Muscle layer of colon (tissue), 2 donors: Measurements from ENCODE around the gene HNRNPH1.

Experiments used
- H3K27ac ChIP-seq: one replicate; pipeline ENCODE4 v1.7.0; 2013; ENCODE audit warnings: low read depth, mild to moderate bottlenecking, low read length, moderate library complexity
- H3K27me3 ChIP-seq, 2 donors: one replicate each; pipeline ENCODE4 v1.7.0; 2013; ENCODE audit warnings: low read length in 2 of 2, mild to moderate bottlenecking in 2 of 2; ENCODE audit not compliant: insufficient read depth in 2 of 2, control insufficient read depth in 1 of 2
- H3K36me3 ChIP-seq: one replicate; pipeline ENCODE4 v1.7.0; 2013; ENCODE audit warnings: mild to moderate bottlenecking, low read length; ENCODE audit not compliant: insufficient read depth
- H3K4me1 ChIP-seq: one replicate; pipeline ENCODE4 v1.7.0; 2013; ENCODE audit warnings: mild to moderate bottlenecking, low read length; ENCODE audit not compliant: insufficient read depth
- H3K4me3 ChIP-seq, 2 donors: one replicate each; pipeline ENCODE4 v1.7.0; 2013; ENCODE audit warnings: low read length in 2 of 2, low read depth in 1 of 2, mild to moderate bottlenecking in 1 of 2, moderate library complexity in 1 of 2
- H3K9ac ChIP-seq: one replicate; pipeline ENCODE4 v1.7.0; 2013; ENCODE audit warnings: low read length
- H3K9me3 ChIP-seq: one replicate; pipeline ENCODE4 v1.7.0; 2013; ENCODE audit warnings: mild to moderate bottlenecking, low read length
- donor health status: abdominal sarcoma.
- donor health status: Adenocarcinoma of cecum.

HNRNPH1 gene

GRCh38 chr5:179610109-179610902 is 13.2 kb downstream of the HNRNPH1 start:
- Histone ChIP-seq H3K36me3 (peaks cover 90% of the 10 kb centered on the region), H3K27ac (no peak overlapping the region), H3K4me1 (peaks cover 44% of the 10 kb centered on the region), H3K9ac (no peak overlapping the region), H3K4me3 (no peak overlapping the region), H3K9me3 (no peaks in the 10 kb centered on the region), H3K27me3 (no peaks in the 10 kb centered on the region)

GRCh38 chr5:179609834-179610108 is 13.7 kb downstream of the HNRNPH1 start:
- H3K36me3 ChIP-seq, result peaks cover 85% of the 10 kb centered on the region
- no peak overlapping the region for H3K9ac ChIP-seq
- H3K9me3 ChIP-seq, result no peaks in the 10 kb centered on the region
- H3K27me3 ChIP-seq, result no peaks in the 10 kb centered on the region
- no peak overlapping the region for H3K27ac ChIP-seq
- H3K4me3 ChIP-seq, result no peak overlapping the region
- H3K4me1 ChIP-seq, result peaks cover 43% of the 10 kb centered on the region

DNA sequence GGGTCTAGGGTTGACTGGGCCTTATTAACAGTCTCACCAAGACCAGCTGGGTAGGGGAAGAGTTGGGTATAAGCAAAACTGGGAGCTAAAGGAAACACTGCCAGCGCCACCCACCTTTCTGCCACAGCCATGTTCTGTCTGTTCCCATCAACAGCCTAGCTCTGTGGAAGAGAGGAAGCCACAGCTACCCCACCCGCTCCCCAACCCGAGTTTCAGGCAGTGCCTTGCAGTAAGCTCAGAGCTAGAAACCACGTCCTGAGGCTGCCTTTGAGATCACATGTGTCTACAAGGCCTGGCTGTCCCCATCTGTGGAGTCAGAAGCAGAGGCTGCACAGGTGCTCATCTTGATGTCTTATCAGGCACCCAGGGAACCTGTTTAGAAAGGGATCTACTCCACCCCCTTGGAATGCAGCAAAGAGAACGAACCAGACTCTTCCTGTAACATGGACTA is 15.3 kb downstream of the HNRNPH1 start:
- no peak overlapping the region for H3K9ac ChIP-seq
- peak overlapping the region; percentile 32 for H3K27ac ChIP-seq

GRCh38 chr5:179607160-179607931 is 16.1 kb downstream of the HNRNPH1 start:
- H3K36me3 ChIP-seq, result peaks cover 76% of the 10 kb centered on the region
- H3K9ac ChIP-seq, result no peak overlapping the region
- peak overlapping the region; percentile 60 for H3K27ac ChIP-seq
- no peaks in the 10 kb centered on the region for H3K27me3 ChIP-seq
- no peak overlapping the region for H3K4me3 ChIP-seq
- no peaks in the 10 kb centered on the region for H3K9me3 ChIP-seq
- peaks cover 43% of the 10 kb centered on the region for H3K4me1 ChIP-seq

More for the DNA sequence above, 15.3 kb downstream of the HNRNPH1 start:
- Histone ChIP-seq H3K4me1 (peaks cover 43% of the 10 kb centered on the region), H3K9me3 (no peaks in the 10 kb centered on the region), H3K36me3 (peaks cover 78% of the 10 kb centered on the region), H3K27me3 (no peaks in the 10 kb centered on the region), H3K4me3 (no peak overlapping the region)

- Histone ChIP-seq H3K27ac (peak overlapping the region; percentile 60), H3K9ac (no peak overlapping the region), H3K4me3 (no peak overlapping the region), H3K9me3 (no peaks in the 10 kb centered on the region), H3K27me3 (no peaks in the 10 kb centered on the region), H3K36me3 (peaks cover 77% of the 10 kb centered on the region), H3K4me1 (peaks cover 42% of the 10 kb centered on the region)
Measured at GRCh38 chr5:179606910-179607159, 16.6 kb downstream of the HNRNPH1 start.

DNA sequence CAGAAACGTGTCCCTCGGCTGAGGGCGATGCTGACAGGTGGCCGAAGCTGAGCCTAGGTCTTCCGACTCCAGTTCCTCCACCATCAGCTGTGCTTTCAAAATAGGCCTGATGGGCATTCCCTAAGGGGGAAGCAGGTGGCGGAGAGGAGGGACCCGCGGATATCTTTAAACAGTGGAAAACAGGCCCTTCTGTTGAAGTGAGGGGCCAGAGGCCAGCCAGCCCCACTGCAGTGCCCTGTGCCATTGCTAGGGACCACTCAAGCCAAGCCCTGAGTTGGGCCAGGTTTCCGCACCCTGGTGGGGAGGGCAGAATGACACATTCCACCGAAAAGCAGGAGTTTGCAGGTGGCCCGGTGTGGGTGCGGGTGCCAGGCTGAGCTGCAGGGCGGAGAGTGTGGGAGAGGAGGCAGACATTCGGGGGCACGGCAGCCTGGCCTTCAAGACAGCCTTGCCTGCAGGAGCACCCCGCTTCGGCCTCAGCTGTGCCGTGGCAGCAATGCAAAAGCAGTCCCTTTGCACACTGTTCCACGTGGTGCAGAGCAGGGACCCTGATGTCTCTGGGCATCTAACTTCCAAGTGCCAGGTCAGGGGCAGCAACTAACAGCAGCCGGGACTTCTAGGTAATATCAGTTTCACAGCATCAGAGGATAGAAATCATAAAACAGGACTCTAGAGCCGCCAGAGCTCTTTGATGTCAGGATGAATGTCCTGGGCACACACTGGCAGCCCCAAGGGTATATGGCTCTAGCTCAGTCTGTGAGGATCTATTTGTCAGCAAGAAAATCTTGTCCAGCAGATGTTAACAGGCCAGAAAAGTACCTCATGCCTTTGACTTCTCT is 17.2 kb downstream of the HNRNPH1 start:
- peak overlapping the region; percentile 60 for H3K27ac ChIP-seq
- H3K27me3 ChIP-seq, result no peaks in the 10 kb centered on the region
- no peaks in the 10 kb centered on the region for H3K9me3 ChIP-seq
- no peak overlapping the region for H3K4me3 ChIP-seq
- no peak overlapping the region for H3K9ac ChIP-seq
- peaks cover 74% of the 10 kb centered on the region for H3K36me3 ChIP-seq
- H3K4me1 ChIP-seq, result peaks cover 36% of the 10 kb centered on the region

- Histone ChIP-seq H3K9ac (no peak overlapping the region), H3K36me3 (peaks cover 68% of the 10 kb centered on the region), H3K27me3 (no peaks in the 10 kb centered on the region), H3K27ac (peak overlapping the region; percentile 60), H3K4me3 (no peak overlapping the region), H3K4me1 (peaks cover 26% of the 10 kb centered on the region), H3K9me3 (no peaks in the 10 kb centered on the region)
Measured at GRCh38 chr5:179605026-179605833, 18.2 kb downstream of the HNRNPH1 start.

DNA sequence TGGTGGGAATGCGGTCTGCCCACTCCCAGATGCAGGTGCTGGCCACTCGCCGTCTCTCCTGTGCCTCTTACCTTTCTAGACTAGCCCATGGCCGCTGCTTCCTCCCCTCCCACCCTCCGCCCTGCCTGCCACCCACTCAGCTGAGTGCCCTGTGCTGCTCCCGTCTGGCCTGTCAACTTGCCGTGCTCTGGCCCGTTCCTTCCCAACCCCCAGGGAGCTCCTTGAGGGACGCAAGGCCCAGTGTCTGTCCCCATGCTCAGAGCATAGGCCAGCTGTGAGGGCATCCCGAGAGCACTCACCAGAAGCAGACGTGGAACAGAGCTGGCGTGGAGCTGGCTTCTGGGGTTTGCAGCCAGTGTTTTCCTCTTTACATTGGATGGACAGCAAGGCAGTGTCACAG is 20.2 kb downstream of the HNRNPH1 start:
- peaks cover 71% of the 10 kb centered on the region for H3K36me3 ChIP-seq
- H3K27me3 ChIP-seq, result no peaks in the 10 kb centered on the region
- H3K9ac ChIP-seq, result no peak overlapping the region
- H3K9me3 ChIP-seq, result no peaks in the 10 kb centered on the region
- no peak overlapping the region for H3K4me3 ChIP-seq
- H3K27ac ChIP-seq, result no peak overlapping the region
- peaks cover 25% of the 10 kb centered on the region for H3K4me1 ChIP-seq

DNA sequence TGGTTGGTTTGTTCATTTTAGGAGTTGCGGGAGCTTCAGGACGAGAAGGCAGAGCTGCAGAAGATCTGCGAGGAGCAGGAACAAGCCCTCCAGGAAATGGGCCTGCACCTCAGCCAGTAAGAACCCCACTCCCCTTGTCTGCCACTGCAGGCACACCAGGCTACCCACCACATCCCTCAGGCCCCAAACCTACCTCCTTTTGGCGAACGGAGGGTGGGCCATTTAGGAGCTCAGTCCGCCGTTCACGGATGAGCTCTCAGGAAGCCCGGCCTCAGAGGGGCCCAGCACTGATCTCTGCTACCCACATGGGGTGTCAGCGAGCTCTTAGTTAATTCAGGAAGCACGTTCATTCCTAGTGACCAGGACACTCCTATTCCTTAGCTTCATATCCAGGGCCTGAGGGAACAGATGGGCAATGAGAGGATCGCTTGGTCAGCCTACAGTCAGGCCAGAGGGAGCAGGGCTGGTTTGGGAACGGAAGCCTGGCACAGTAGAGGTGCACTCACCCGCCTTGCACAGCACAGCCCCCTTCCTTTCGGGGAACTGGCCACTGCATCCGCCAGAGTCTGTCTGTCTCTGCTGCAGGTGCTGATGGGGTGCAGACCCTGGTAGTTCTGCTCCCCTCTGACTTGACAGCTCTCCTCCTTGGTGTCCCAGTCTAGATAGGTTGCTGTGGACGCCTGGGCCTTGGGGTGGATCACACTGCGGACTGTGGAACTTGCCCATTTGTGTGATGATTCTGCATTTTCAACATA is 21.4 kb downstream of the HNRNPH1 start:
- Histone ChIP-seq H3K4me1 (peaks cover 14% of the 10 kb centered on the region), H3K4me3 (no peak overlapping the region), H3K36me3 (peaks cover 67% of the 10 kb centered on the region), H3K27me3 (no peaks in the 10 kb centered on the region), H3K27ac (no peak overlapping the region), H3K9me3 (no peaks in the 10 kb centered on the region), H3K9ac (no peak overlapping the region)

DNA sequence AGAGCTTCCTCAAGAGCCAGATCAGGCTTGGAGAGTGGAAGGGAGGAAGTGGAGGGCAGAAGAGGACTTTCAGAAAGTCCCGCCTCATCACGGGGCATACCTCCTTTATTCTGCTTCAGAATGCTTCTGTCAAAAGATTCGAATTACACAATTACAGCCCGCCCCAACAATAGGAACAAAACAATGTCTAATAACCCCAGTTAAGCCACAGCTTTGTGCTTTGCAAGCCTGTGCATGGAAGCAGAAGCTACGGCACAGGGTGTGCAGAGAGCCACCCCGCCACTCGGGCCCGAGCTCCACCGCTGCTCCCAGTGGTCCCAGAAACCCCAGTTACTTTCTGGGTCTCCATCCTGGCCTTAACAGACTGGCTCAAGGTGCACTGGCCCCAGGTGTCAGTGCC is 23.5 kb downstream of the HNRNPH1 start:
- peaks cover 62% of the 10 kb centered on the region for H3K36me3 ChIP-seq
- no peaks in the 10 kb centered on the region for H3K9me3 ChIP-seq
- H3K4me1 ChIP-seq, result no peaks in the 10 kb centered on the region
- H3K9ac ChIP-seq, result no peak overlapping the region
- no peaks in the 10 kb centered on the region for H3K27me3 ChIP-seq
- H3K27ac ChIP-seq, result no peak overlapping the region
- H3K4me3 ChIP-seq, result no peak overlapping the region
